Activated CD8-positive, alpha-beta memory T cell treated with anti-CD3 and anti-CD28 coated beads for 24 hours (primary cell): ENCODE measurements around the gene MYH13.

ENCODE experiments used
- DNase-seq: peaks from one replicate; pipeline ENCODE4 v3.0.0-alpha.2; 2020

Gene MYH13

DNA sequence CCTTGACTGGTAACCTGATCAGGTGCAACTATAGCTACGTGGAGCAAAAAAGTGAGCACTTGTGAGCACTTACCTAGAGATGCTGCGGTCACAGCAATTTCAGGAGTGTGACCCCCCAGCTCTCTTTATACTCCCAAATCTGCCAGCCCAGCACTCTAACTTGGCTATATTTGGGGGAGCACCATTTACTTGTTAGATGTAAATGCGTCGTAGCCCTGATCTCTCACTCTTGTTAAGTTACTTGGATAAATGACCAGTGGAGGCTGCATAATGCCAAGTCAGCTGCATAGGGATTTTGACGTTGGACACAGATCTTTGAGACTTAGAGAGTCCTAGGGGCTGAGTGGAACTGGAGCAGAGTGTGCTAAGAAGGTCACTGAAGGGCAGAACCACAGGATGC is at the start of gene MYH13:
MYH13 (minus strand) TSS at position 101 of the 400 bp plus-strand sequence. CDS start 8,476 bp downstream, outside the sequence.
- DNase-seq: no peak

DNA sequence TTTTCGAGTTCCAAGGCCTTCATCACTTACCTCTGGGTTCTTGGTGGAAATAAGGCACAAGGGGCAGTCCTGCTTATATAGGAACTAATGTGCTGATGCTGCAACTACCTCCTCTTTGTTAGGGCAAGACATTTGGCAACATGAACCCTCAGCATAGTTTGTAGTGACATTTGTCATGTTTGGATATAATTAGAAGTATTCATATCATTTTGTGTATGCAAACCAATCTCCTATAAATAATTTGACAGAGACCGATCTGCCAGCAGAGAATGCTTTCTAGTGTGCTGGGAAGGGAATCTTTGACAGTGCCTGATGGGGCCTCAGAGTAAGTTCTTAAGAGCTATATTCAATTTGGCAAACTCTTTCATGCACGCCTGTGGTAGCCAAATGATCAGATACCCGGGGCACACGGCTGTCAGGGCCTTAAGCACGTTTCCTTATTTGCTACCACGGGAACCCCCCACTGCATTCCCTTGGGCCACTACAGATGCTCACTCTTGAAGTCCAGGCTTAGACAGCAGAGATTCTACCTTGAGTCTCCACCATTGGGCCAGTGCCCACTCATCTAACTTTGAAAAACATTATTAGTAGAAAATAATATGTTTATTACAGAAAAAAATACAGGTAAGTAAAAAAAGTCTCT is 49.2 kb upstream of the MYH13 start, which contains the start of gene MYH8:
MYH8 (minus strand) TSS at position 51 of the 643 bp plus-strand sequence. CDS start 1,723 bp downstream, outside the sequence.
- no peak for DNase-seq

DNA sequence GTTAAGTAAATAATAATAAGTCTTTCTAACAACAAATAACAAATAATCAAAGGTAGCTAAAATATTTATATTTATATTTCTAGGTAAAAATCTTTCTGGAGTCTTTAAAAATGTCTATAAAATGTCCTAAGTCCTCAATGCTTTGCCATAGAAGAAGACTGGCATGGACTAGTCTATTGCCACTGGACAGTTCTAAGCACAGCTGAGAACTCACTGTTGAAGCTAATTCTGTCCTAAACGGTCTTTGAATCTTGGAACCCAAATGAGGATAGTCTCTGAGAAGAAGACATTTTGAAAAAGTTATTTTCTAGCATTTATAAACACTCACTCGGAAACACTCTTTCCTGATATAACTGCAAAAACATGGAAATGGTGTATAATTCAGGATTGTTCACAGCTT is 48.4 kb upstream of the MYH13 start:
- no peak for DNase-seq

- DNase-seq: no peak
Measured at GRCh38 chr17:10420811-10421210, 48.0 kb upstream of the MYH13 start.

GRCh38 chr17:10417431-10417830 is 44.6 kb upstream of the MYH13 start:
- DNase-seq: no peak

- DNase-seq: no peak
Measured at GRCh38 chr17:10415161-10415560, 42.4 kb upstream of the MYH13 start.

DNA sequence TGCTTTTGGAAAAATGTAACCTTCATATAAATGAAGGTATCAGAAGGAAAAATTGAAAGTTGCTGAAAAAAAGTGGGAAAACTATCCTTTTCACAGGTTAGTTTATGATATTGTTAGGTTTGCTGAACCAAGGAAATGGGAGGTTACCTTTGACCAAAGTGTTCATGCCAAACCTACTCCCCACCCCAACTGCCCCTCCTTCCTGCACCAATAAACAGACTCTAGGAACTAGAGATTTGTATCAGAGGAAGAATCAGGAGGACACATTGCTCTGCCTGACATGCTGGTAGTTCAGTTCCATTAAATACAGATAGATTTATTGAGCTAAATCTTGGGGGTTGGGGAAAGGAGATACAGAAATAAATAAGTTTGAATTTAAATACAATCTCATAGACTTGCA is 30.8 kb upstream of the MYH13 start:
- no peak for DNase-seq

DNA sequence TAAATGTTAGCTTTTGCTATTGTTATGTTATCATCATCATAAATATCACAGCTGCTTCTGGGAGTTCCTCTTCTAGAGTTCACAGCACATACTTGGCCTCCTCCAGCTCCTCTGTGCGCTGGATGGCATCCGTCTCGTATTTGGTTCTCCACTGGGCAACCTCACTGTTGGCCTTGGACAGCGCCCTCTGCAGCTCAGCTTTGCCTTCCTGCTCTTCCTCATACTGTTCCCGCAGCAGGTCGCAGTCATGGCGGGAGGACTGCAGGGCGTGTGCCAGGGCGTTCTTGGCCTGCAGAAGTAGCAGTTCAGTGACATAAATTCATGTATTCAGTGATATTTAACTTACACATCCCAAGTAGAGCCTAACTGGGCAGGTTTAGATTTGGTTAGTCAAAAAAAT is 25.5 kb upstream of the MYH13 start:
- no peak for DNase-seq

GRCh38 chr17:10396524-10397163 is 23.8 kb upstream of the MYH13 start:
- DNase-seq: no peak

DNA sequence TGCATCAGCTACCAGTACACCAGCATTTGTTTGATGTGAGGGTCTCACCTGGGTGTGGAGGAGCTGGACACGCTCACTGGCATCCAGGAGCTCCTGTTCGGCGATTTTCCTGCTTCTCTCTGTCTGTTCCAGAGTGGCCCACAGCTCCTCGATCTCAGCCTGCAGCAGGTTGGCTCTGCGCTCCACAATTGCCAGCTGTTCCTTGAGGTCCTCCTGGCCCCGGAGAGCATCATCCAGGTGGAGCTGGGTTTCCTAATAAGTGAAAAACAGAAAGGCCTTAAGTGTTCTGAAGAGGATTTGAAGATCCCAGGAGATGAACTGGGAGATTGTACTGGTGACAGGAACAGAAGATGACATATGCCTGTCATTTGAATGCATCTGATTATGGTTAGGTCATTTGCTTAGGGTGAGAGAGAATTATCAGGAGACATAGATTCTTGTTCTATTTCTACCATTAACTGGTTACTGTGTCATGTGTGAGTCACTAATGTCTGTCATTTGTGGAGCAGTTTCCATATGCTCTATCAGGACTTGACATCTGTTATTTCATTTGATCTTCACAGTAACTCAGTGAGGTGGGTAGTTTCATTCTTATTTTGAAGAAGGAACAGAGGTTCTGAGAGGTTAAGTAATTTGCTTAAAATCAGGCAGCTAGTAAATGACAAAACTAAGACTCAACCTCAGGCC is 21.5 kb upstream of the MYH13 start:
- DNase-seq: no peak

DNA sequence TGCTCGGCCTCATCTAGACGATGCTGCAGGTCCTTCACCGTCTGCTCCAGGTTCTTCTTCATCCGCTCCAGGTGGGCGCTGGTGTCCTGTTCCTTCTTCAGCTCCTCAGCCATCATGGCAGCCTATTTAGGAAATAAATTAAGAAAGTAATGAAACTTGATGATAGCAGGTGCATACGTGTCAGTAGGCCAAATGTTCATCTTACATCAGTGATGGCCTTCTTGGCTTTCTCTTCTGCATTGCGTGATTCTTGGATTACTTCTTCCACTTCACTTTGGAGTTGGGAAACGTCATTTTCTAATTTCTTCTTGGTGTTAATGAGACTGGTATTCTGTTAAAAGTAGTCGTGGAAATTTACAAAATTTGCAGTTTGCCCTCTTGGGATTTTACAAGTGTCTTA is 20.1 kb upstream of the MYH13 start:
- DNase-seq: no peak

DNA sequence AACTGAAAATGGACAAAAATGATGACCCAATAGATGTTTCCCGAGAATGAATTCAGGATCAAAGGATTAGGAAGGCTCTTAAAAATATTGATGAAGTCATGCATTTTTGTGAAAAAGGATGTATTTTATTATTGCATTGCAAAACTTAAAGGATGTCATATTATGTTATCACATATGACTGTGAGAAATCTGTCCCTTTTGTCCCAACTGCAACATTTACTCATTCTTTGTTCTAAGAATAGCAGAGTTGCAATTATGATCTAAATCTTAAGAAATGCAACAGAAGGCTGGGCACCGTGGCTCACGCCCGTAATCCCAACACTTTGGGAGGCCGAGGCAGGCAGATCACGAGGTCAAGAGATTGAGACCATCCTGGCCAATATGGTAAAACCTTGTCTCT is 13.1 kb upstream of the MYH13 start:
- no peak for DNase-seq

GRCh38 chr17:10384175-10384574 is 11.4 kb upstream of the MYH13 start:
- no peak for DNase-seq

GRCh38 chr17:10380631-10381408 is 8.0 kb upstream of the MYH13 start:
- DNase-seq: no peak

DNA sequence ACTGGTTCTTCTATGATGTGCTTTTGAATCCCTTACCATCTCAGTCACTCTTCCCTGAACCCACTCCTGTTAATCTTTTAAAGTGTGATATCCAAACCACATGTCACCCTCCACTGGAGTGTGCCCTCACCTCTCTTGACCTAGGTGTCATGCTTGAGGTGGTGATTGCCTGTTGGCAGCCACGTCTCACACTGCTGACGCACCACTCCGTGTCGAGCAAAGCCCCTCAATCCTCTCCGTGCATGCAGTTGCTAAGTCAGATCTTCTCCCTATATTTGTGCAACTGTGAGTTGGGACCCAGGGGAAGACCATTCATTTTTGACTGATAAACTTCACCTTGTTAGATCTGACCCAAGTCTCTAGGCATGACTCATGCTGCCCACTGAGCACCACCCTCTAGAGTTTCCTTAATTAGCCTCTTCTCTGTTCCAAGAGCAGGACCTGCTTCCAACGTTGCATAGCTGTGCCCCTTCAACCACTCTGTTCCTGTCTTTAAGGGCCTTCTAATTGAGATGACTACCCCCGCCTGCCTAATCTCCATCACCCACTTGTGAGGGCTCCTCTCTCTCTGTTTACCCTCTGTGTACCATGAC is 2.7 kb downstream of the MYH13 start:
- no peak for DNase-seq

DNA sequence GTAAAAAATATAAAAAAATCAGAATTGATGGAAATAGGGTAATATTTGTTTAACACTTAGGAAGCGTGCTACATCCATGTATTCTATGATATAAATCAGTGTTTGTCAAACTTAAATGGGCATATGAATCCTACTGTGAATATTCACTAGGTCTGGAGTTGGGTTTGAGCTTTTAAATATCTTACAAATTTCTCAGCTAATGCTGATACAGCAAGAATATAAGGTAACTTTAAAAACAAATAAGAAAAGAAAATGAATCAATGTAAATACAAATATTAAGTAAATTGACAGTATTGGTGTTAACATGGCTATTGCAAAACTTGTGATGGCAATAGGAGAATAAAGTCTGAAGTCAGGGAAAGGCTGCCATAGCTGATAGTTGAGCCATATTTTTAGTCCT is 3.6 kb downstream of the MYH13 start:
- DNase-seq: no peak

- no peak for DNase-seq
Measured at GRCh38 chr17:10368561-10368960, 4.2 kb downstream of the MYH13 start.

- no peak for DNase-seq
Measured at GRCh38 chr17:10360578-10360977, 12.2 kb downstream of the MYH13 start.

- DNase-seq: peak; percentile 61
Measured at GRCh38 chr17:10357768-10358167, 15.0 kb downstream of the MYH13 start.

DNA sequence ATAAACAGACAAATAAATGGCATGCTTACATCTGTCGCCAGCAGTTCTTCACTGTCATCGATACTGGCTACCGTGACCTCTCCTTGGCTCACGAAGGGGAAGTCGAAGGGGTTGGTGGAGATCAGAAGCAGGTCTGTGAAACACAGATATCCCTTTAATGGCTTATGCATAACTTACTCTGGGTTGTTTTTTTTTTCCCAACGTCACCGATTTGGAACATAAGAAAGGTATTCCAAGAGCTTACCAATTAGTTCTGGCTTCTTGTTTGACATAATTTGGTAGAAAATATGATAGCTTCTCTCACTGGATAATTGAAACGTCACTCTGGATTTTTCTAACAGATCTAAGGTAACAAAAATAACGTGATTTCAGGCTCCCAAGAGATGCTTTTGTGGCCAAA is 18.2 kb downstream of the MYH13 start:
- no peak for DNase-seq

DNA sequence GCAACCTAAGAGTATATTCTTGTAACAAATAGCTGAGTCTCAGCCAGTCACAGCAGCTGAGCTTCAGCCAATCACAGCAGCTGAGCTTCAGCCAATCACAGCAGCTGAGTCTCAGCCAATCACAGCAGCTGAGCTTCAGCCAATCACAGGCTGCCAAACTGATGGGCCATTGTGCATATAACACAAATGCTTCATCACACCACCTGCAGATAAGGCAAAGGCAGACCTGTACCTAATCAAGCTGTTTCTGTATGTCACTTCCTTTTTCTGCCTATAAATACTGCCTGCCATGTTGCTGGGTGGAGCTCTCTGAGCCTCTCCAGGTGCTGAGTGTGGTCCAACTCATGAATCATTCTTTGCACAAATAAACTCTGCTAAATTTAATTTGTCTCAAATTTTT is 19.9 kb downstream of the MYH13 start:
- DNase-seq: no peak

- no peak for DNase-seq
Measured at GRCh38 chr17:10349403-10349802, 23.4 kb downstream of the MYH13 start.

DNA sequence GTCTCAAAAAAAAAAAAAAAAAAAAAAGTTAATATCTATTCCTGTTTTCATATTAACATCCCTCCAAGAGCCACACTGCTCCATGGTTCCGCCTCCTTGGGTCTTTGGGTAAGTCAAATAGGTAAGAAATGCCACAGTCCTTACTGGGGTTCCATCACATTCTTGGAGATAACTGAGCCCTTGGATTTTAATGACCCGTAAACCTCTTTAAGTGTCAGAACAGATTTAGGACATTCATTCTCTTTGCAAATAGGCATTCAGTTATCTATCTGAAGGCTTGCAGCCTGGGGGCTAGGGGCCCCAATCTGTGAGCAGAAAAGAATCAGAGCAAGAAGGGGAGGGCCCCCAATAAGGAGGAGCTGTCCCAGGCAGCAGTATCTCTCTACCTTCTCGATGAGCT is 28.0 kb downstream of the MYH13 start:
- no peak for DNase-seq
